ENCODE results near the gene PIGR. TPM values are rescaled to one million over a fixed set of nuclear protein-coding genes. Genes with fewer than 3 reads are reported as not detected.

Gene PIGR
- total RNA-seq, 6 donors from 2014 or later = 396 to 1,034 (median 618) TPM

DNA sequence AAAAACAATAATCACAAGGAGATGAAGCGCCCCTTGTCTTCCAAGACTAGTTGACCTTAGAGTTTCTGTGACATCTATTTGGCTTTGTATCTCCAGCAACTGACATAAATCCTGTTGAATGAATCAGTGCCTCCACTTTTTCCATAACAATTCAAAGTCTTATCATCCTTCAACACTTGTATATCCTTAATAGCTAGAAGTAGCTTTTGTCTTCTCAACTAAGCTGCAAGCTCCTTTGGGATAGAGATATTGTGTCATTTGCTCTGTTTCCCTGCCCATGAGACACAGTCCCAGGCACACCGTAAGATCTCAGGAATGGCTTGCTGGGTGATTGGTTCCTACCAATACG is 5.7 kb downstream of the PIGR start:
- WGBS, 2 donors = 89 to 95% methylated on average over 3 of the region's 3 CpGs
- peaks cover 0 to 19% (median 7%) of the 10 kb centered on the region in 4 donors for H3K4me1 ChIP-seq
- ATAC-seq (ENCODE audit: low FRiP score in 2 of 2) (no peak), DNase-seq (no peak)
- H3K9me3 ChIP-seq = no peaks in the 10 kb centered on the region
- no peaks in the 10 kb centered on the region for H3K27me3 ChIP-seq
- peaks cover 0 to 7% (median 0%) of the 10 kb centered on the region in 4 donors for H3K36me3 ChIP-seq
- H3K27ac ChIP-seq = peak overlapping the region in 1 of 4 donors; percentile 30
- H3K4me3 ChIP-seq = no peak overlapping the region
- TF ChIP-seq, protein P1, sequence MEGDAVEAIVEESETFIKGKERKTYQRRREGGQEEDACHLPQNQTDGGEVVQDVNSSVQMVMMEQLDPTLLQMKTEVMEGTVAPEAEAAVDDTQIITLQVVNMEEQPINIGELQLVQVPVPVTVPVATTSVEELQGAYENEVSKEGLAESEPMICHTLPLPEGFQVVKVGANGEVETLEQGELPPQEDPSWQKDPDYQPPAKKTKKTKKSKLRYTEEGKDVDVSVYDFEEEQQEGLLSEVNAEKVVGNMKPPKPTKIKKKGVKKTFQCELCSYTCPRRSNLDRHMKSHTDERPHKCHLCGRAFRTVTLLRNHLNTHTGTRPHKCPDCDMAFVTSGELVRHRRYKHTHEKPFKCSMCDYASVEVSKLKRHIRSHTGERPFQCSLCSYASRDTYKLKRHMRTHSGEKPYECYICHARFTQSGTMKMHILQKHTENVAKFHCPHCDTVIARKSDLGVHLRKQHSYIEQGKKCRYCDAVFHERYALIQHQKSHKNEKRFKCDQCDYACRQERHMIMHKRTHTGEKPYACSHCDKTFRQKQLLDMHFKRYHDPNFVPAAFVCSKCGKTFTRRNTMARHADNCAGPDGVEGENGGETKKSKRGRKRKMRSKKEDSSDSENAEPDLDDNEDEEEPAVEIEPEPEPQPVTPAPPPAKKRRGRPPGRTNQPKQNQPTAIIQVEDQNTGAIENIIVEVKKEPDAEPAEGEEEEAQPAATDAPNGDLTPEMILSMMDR (IDR thresholded peaks at IDR 0.05) = no peak
- no peak for TF ChIP-seq POLR2AphosphoS5 (IDR thresholded peaks at IDR 0.05)
- no peak for TF ChIP-seq EP300 (IDR thresholded peaks at IDR 0.05)
- TF ChIP-seq POLR2A (IDR thresholded peaks at IDR 0.05) = no peak

DNA sequence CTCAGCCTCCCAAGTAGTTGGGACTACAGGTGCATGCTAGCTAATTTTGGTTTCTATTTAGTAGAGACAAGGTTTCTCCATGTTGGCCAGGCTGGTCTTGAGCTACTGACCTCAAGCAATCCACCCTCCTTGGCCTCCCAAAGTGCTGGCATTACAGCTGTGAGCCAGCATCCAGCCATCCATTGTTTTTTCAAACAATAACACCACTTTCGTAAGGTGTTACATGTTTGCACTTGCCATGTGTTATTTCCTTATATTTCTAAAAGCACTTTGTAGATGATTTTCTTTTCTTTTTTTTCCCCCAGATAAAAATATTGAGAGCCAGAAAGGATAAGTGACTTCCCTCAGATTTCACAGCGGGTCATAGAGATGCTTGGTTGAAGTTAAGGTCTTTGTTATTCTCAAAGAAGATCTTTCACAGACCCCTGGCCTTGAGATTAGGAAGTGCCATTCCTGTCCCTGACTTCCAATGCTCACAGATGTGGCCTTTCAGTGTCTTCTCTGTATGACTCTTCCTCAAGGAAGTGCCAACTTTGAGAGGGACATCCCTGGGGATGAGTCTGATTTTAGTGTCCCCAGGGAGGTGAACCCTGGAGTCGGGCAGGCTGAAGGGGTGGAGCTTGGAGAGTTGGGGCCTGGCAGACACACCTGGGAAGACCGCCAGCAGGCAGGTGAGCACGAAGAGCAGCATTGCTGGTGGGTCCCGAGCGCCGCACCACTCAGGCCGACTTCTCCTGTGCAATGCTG is 6.3 kb downstream of the PIGR start:
- 75 to 79% methylated on average over 9 of the region's 9 CpGs for WGBS, 2 donors

DNA sequence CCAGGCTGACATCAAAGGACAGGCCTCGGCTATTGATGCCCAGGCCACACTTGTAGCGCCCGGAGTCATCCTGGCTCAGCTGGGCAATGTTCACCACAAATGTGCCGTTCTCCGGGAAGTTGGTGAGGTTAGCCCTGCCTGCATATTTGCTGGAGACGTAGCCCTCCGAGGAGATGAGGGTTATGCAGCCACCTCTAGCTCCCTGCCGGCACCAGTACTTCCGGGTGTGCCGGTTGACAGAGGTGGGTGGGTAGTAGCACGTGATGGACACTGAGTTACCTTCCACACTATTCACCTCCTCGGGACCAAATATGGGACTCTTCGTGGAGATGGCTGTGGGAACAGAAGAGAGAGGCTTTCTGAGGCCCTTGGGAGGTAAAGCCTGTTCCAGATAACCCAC is 7.1 kb downstream of the PIGR start:
- Histone ChIP-seq H3K27ac (no peak overlapping the region), H3K9me3 (no peaks in the 10 kb centered on the region), H3K4me1 (peaks cover 0 to 19% (median 7%) of the 10 kb centered on the region in 4 donors), H3K4me3 (no peak overlapping the region), H3K36me3 (peaks cover 0 to 7% (median 0%) of the 10 kb centered on the region in 4 donors), H3K27me3 (no peaks in the 10 kb centered on the region)
- 91 to 94% methylated on average over 2 to 13 of the region's 13 CpGs for WGBS, 2 donors
- no peak for TF ChIP-seq EP300 (IDR thresholded peaks at IDR 0.05)
- peak in 1 of 4 donors; percentile 11 for TF ChIP-seq POLR2A (IDR thresholded peaks at IDR 0.05)
- ATAC-seq (ENCODE audit: low FRiP score in 2 of 2) = no peak
- no peak for DNase-seq

More for the DNA sequence above, 6.3 kb downstream of the PIGR start:
- DNase-seq = no peak
- Histone ChIP-seq H3K36me3 (peaks cover 0 to 7% (median 0%) of the 10 kb centered on the region in 4 donors), H3K4me3 (no peak overlapping the region), H3K27ac (no peak overlapping the region), H3K9me3 (no peaks in the 10 kb centered on the region), H3K4me1 (peaks cover 0 to 19% (median 7%) of the 10 kb centered on the region in 4 donors), H3K27me3 (no peaks in the 10 kb centered on the region)
- no peak for TF ChIP-seq POLR2AphosphoS5 (IDR thresholded peaks at IDR 0.05)
- no peak for TF ChIP-seq POLR2A (IDR thresholded peaks at IDR 0.05)
- TF ChIP-seq, protein P1 (IDR thresholded peaks at IDR 0.05) = no peak
- no peak for TF ChIP-seq EP300 (IDR thresholded peaks at IDR 0.05)
- no peak for ATAC-seq (ENCODE audit: low FRiP score in 2 of 2)

DNA sequence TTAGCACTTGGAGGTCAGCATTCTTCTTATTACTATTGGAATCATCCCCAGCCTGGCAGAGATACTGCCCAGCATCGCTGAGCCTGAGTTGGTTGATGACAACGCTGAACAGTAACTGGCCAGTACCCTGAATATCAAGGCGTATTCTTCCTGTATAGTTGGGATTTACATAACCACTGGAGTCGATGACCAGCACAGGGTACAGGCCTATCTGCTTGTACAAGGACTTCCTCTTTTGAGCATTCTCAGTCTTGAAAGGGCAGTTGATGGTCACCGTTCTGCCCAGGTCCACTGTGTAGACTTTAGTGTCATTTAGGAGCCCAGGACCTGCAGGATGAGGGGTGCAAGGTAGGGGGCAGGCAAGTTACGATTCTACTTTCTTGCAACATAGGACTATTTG is 8.8 kb downstream of the PIGR start:
- peaks cover 0 to 19% (median 4%) of the 10 kb centered on the region in 4 donors for H3K4me1 ChIP-seq
- ATAC-seq (ENCODE audit: low FRiP score in 2 of 2) = peak in 1 of 2 donors; percentile 65

DNA sequence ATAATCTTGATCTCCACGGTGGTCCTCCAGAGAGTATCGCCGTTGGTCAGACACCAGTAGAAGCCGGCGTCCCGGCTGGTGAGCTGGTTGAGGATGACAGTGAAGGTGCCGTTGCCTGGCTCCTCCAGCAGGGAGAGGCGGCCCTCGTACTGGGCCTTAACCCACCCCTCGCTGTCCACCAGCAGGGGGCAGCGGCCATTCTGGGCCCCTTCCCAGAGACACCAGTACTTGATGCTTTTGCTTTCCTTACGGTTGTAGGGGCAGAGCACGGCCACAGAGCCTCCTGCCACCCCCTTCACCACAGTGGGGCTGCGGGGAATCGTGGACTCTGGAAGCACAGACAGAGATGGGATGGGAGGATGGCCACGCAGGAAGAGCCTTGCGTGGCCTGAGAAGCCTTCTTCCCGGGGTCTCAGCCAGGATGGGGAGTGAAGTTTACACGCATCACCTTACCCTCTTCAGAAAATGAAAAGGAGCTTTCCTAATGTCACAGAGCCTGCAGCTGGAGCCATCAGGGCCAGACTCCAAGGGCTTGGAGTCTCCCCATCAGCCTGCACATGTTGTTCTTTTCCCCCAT is 10.7 kb downstream of the PIGR start:
- ATAC-seq (ENCODE audit: low FRiP score in 2 of 2) (peak in 1 of 2 donors; percentile 50), DNase-seq (peak; percentile 49 to 83)
- 66 to 78% methylated on average over 8 to 15 of the region's 19 CpGs for WGBS, 2 donors
- Histone ChIP-seq H3K4me1 (peaks cover 0 to 3% (median 0%) of the 10 kb centered on the region in 4 donors), H3K9me3 (no peaks in the 10 kb centered on the region), H3K36me3 (peaks cover 0 to 15% (median 0%) of the 10 kb centered on the region in 4 donors), H3K27ac (no peak overlapping the region), H3K27me3 (no peaks in the 10 kb centered on the region), H3K4me3 (no peak overlapping the region)
- no peak for TF ChIP-seq EP300 (IDR thresholded peaks at IDR 0.05)
- TF ChIP-seq POLR2AphosphoS5 (IDR thresholded peaks at IDR 0.05) = no peak
- no peak for TF ChIP-seq POLR2A (IDR thresholded peaks at IDR 0.05)
- TF ChIP-seq, protein P1 (IDR thresholded peaks at IDR 0.05) = peak; percentile 39 to 81 (median 64)

More for the DNA sequence above, 8.8 kb downstream of the PIGR start:
- Histone ChIP-seq H3K27ac (no peak overlapping the region), H3K27me3 (no peaks in the 10 kb centered on the region), H3K36me3 (peaks cover 0 to 7% (median 0%) of the 10 kb centered on the region in 4 donors), H3K4me3 (no peak overlapping the region), H3K9me3 (no peaks in the 10 kb centered on the region)
- WGBS, 2 donors = 88 to 98% methylated on average over 5 to 6 of the region's 6 CpGs
- DNase-seq = no peak
- TF ChIP-seq POLR2A (IDR thresholded peaks at IDR 0.05) (no peak), POLR2AphosphoS5 (IDR thresholded peaks at IDR 0.05) (no peak)
- TF ChIP-seq, protein P1 (IDR thresholded peaks at IDR 0.05) = no peak
